Small intestine (tissue), 7 donors: ENCODE measurements around the gene COL5A3. TPM values are rescaled to one million over a fixed set of nuclear protein-coding genes. Genes with fewer than 3 reads are reported as not detected.

Experiments used
- DNase-seq, 2 donors: peaks; one replicate each; pipeline versions ENCODE4 v3.0.0 to v3.0.0-alpha.2; 2013
- FAIRE-seq: peaks from 2 replicates; lab custom pipeline; 2012; peaks lifted over from hg19 to GRCh38; lab: Jason Lieb, UNC
- H3K27ac ChIP-seq, 3 donors: one replicate each; pipeline ENCODE4 v1.5.1; 2013; ENCODE audit warnings: low read length in 2 of 3, mild to moderate bottlenecking in 2 of 3, control low read depth in 1 of 3, inconsistent platforms in 1 of 3, low read depth in 1 of 3, moderate library complexity in 1 of 3
- H3K27me3 ChIP-seq, 3 donors: one replicate each; pipeline ENCODE4 v1.6.1; 2013; ENCODE audit warnings: low read length in 3 of 3, inconsistent platforms in 1 of 3; ENCODE audit not compliant: control insufficient read depth in 3 of 3, insufficient read depth in 3 of 3
- H3K36me3 ChIP-seq, 3 donors: one replicate each; pipeline ENCODE4 v1.6.1; 2013; ENCODE audit warnings: low read length in 3 of 3, inconsistent platforms in 1 of 3, low read depth in 1 of 3, mild to moderate bottlenecking in 1 of 3, moderate library complexity in 1 of 3; ENCODE audit not compliant: control insufficient read depth in 3 of 3, insufficient read depth in 2 of 3
- H3K4me1 ChIP-seq, 3 donors: one replicate each; pipeline ENCODE4 v1.6.1; 2013; ENCODE audit warnings: low read length in 2 of 3, inconsistent platforms in 1 of 3, low read depth in 1 of 3, mild to moderate bottlenecking in 1 of 3, moderate library complexity in 1 of 3; ENCODE audit not compliant: control insufficient read depth in 3 of 3, insufficient read depth in 2 of 3
- H3K4me3 ChIP-seq, 3 donors: one replicate each; pipeline ENCODE4 v1.5.1; 2013; ENCODE audit warnings: low read length in 3 of 3, control low read depth in 1 of 3, inconsistent platforms in 1 of 3, low read depth in 1 of 3, mild to moderate bottlenecking in 1 of 3, moderate library complexity in 1 of 3
- H3K9me3 ChIP-seq, 2 donors: one replicate each; pipeline ENCODE4 v1.6.1; 2013; ENCODE audit warnings: low read depth in 1 of 2, low read length in 1 of 2; ENCODE audit not compliant: control insufficient read depth in 2 of 2, insufficient read depth in 1 of 2
- WGBS, 3 donors: extraction: QIAGEN DNeasy Blood & Tissue Kit; methylation state at CpG; one replicate each; pipeline ENCODE4 v1.1.7; 2013; 5-methylcytosine and 5-hydroxymethylcytosine counted together
- polyA plus RNA-seq, 4 donors: library from polyadenylated mRNA; stranded (reverse) in 3 of 4; unstranded in 1 of 4; fragments of 200-250 nt in 3 of 4; fragments of 120-200 nt in 1 of 4; gene quantifications; one replicate each; pipeline versions ENCODE4 v1.2.1 to v1.2.3, GENCODE V29; 2013
- donor health status: healthy with polysubstance abuse.
- donor health status: control.
- donor health status: control.
- donor health status: Bipolar disorder and iron deficiency.
- donor health status: healthy.

COL5A3 gene
- polyA plus RNA-seq, 4 donors, result 0.54 to 6.1 (median 1.5) TPM

- Histone ChIP-seq H3K27ac (no peak overlapping the region), H3K36me3 (no peaks in the 10 kb centered on the region), H3K4me3 (peak overlapping the region in 2 of 3 donors; percentile 28 to 48), H3K4me1 (peaks cover 0 to 5% (median 2%) of the 10 kb centered on the region in 3 donors), H3K27me3 (peaks cover 2 to 36% (median 13%) of the 10 kb centered on the region in 3 donors), H3K9me3 (no peaks in the 10 kb centered on the region)
- FAIRE-seq (no peak), DNase-seq (peak; percentile 47 to 73)
- 0 to 1% (median 1%) methylated on average over 45 to 65 of the region's 65 CpGs for WGBS, 3 donors
Measured at GRCh38 chr19:9914315-9915207, 95.7 kb downstream of the COL5A3 start.

- Histone ChIP-seq H3K4me1 (peaks cover 0 to 5% (median 2%) of the 10 kb centered on the region in 3 donors), H3K4me3 (peak overlapping the region in 2 of 3 donors; percentile 28 to 48), H3K27me3 (peaks cover 2 to 36% (median 13%) of the 10 kb centered on the region in 3 donors), H3K36me3 (no peaks in the 10 kb centered on the region), H3K27ac (no peak overlapping the region), H3K9me3 (no peaks in the 10 kb centered on the region)
- DNase-seq, result no peak
- no peak for FAIRE-seq
- 2 to 7% (median 3%) methylated on average over 6 to 27 of the region's 27 CpGs for WGBS, 3 donors
Measured at GRCh38 chr19:9914001-9914314, 96.3 kb downstream of the COL5A3 start.

- Histone ChIP-seq H3K4me1 (peaks cover 0 to 5% (median 2%) of the 10 kb centered on the region in 3 donors), H3K9me3 (no peaks in the 10 kb centered on the region), H3K27ac (no peak overlapping the region), H3K27me3 (peaks cover 2 to 36% (median 13%) of the 10 kb centered on the region in 3 donors), H3K4me3 (peak overlapping the region; percentile 5 to 48 (median 9)), H3K36me3 (no peaks in the 10 kb centered on the region)
- FAIRE-seq (no peak), DNase-seq (no peak)
- 3 to 10% (median 8%) methylated on average over 26 to 95 of the region's 95 CpGs for WGBS, 3 donors
Measured at GRCh38 chr19:9913237-9914000, 96.9 kb downstream of the COL5A3 start.

- WGBS, 3 donors, result 31 to 35% (median 33%) methylated on average over 19 to 24 of the region's 24 CpGs
- peaks cover 0 to 5% (median 2%) of the 10 kb centered on the region in 3 donors for H3K4me1 ChIP-seq
- H3K9me3 ChIP-seq, result no peaks in the 10 kb centered on the region
- peak overlapping the region in 1 of 3 donors; percentile 5 for H3K4me3 ChIP-seq
- H3K36me3 ChIP-seq, result no peaks in the 10 kb centered on the region
- DNase-seq (no peak), FAIRE-seq (no peak)
- no peak overlapping the region for H3K27ac ChIP-seq
- peaks cover 2 to 36% (median 13%) of the 10 kb centered on the region in 3 donors for H3K27me3 ChIP-seq
Measured at GRCh38 chr19:9912551-9913236, 97.6 kb downstream of the COL5A3 start.

GRCh38 chr19:9911524-9912185 lies 98.6 kb downstream of the COL5A3 start:
- FAIRE-seq (no peak), DNase-seq (no peak)
- H3K27ac ChIP-seq, result no peak overlapping the region
- H3K27me3 ChIP-seq, result peaks cover 2 to 36% (median 13%) of the 10 kb centered on the region in 3 donors
- WGBS, 3 donors, result 54 to 67% (median 60%) methylated on average over 6 of the region's 6 CpGs
- no peaks in the 10 kb centered on the region for H3K9me3 ChIP-seq
- no peak overlapping the region for H3K4me3 ChIP-seq
- peaks cover 0 to 5% (median 2%) of the 10 kb centered on the region in 3 donors for H3K4me1 ChIP-seq
- no peaks in the 10 kb centered on the region for H3K36me3 ChIP-seq

- Histone ChIP-seq H3K27me3 (peaks cover 2 to 29% (median 13%) of the 10 kb centered on the region in 3 donors), H3K9me3 (no peaks in the 10 kb centered on the region), H3K36me3 (no peaks in the 10 kb centered on the region), H3K4me1 (peaks cover 0 to 5% (median 2%) of the 10 kb centered on the region in 3 donors), H3K4me3 (no peak overlapping the region), H3K27ac (no peak overlapping the region)
- 86 to 92% (median 88%) methylated on average over 1 of the region's 1 CpG for WGBS, 3 donors
- FAIRE-seq (no peak), DNase-seq (no peak)
Measured at GRCh38 chr19:9910625-9911024, 99.7 kb downstream of the COL5A3 start.
